ENCODE measurements around the gene SSH2. TPM values are rescaled to one million over a fixed set of nuclear protein-coding genes. Genes with fewer than 3 reads are reported as not detected.

The SSH2 gene
- polyA plus RNA-seq, 3 donors: 31.9 to 66.6 (median 54.0) TPM

- H3K27me3 ChIP-seq (ENCODE audit: control insufficient read depth in 2 of 2, insufficient read depth in 2 of 2, low read length in 2 of 2): no peaks in the 10 kb centered on the region
- intact Hi-C loops (cut with micrococcal nuclease): no loop called here
- H4K20me1 ChIP-seq (ENCODE audit: insufficient read depth, low read length): peaks cover 25% of the 10 kb centered on the region
- WGBS (ENCODE audit: insufficient coverage): no CpG with 5 or more reads among the region's 6 CpGs
- H3K9me3 ChIP-seq (replicated peaks in 1 of 2; ENCODE audit: control insufficient read depth in 1 of 2, insufficient read depth in 1 of 2, low read length in 2 of 2): peaks cover 0 to 10% of the 10 kb centered on the region in 2 donors
- DNase-seq: no peak
- no peak overlapping the region for H3K4me2 ChIP-seq (replicated peaks; ENCODE audit: extremely low read depth, low read length, poor library complexity, severe bottlenecking)
- TF ChIP-seq, protein P1, sequence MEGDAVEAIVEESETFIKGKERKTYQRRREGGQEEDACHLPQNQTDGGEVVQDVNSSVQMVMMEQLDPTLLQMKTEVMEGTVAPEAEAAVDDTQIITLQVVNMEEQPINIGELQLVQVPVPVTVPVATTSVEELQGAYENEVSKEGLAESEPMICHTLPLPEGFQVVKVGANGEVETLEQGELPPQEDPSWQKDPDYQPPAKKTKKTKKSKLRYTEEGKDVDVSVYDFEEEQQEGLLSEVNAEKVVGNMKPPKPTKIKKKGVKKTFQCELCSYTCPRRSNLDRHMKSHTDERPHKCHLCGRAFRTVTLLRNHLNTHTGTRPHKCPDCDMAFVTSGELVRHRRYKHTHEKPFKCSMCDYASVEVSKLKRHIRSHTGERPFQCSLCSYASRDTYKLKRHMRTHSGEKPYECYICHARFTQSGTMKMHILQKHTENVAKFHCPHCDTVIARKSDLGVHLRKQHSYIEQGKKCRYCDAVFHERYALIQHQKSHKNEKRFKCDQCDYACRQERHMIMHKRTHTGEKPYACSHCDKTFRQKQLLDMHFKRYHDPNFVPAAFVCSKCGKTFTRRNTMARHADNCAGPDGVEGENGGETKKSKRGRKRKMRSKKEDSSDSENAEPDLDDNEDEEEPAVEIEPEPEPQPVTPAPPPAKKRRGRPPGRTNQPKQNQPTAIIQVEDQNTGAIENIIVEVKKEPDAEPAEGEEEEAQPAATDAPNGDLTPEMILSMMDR (IDR thresholded peaks at IDR 0.05): no peak
- H3K9ac ChIP-seq (ENCODE audit: insufficient read depth, low read length, poor library complexity, severe bottlenecking): no peak overlapping the region
- peaks cover 4% of the 10 kb centered on the region for H3K4me1 Mint-ChIP-seq
- H3K4me3 ChIP-seq (replicated peaks in 1 of 3; ENCODE audit: low read depth in 2 of 3, low read length in 3 of 3): no peak overlapping the region
- H3K79me2 ChIP-seq (ENCODE audit: insufficient read depth, low read length): peaks cover 82% of the 10 kb centered on the region
- H3K27me3 Mint-ChIP-seq (ENCODE audit: low read depth in 3 of 3): no peaks in the 10 kb centered on the region
- H3K36me3 ChIP-seq (replicated peaks in 1 of 2; ENCODE audit: control insufficient read depth in 1 of 2, insufficient read depth in 2 of 2, low read length in 2 of 2): peaks cover 0 to 4% of the 10 kb centered on the region in 2 donors
- H3K4me1 ChIP-seq (ENCODE audit: control insufficient read depth in 1 of 2, insufficient read depth in 2 of 2, low read length in 2 of 2): no peaks in the 10 kb centered on the region
- H3K9me3 Mint-ChIP-seq: peaks cover 5 to 18% (median 7%) of the 10 kb centered on the region in 7 donors
- no peak overlapping the region for H3K27ac Mint-ChIP-seq
- H3K27ac ChIP-seq (ENCODE audit: low read depth in 1 of 2, low read length in 2 of 2): no peak overlapping the region
- H2AFZ ChIP-seq (ENCODE audit: insufficient read depth, low read depth, low read length, poor library complexity, severe bottlenecking): no peak overlapping the region
- H3K4me3 Mint-ChIP-seq: no peak overlapping the region
- H3K36me3 Mint-ChIP-seq: peaks cover 11 to 18% of the 10 kb centered on the region in 2 donors
Observed at GRCh38 chr17:29909236-29910003, 20.6 kb downstream of the SSH2 start.

- peaks cover 0 to 10% of the 10 kb centered on the region in 2 donors for H3K9me3 ChIP-seq (replicated peaks in 1 of 2; ENCODE audit: control insufficient read depth in 1 of 2, insufficient read depth in 1 of 2, low read length in 2 of 2)
- TF ChIP-seq, protein P1 (IDR thresholded peaks at IDR 0.05): no peak
- H2AFZ ChIP-seq (ENCODE audit: insufficient read depth, low read depth, low read length, poor library complexity, severe bottlenecking): no peak overlapping the region
- Mint-ChIP-seq H3K4me1 (peaks cover 4% of the 10 kb centered on the region), H3K36me3 (peaks cover 9 to 16% of the 10 kb centered on the region in 2 donors), H3K27ac (no peak overlapping the region), H3K9me3 (peaks cover 5 to 18% (median 8%) of the 10 kb centered on the region in 7 donors), H3K4me3 (no peak overlapping the region), H3K27me3 (ENCODE audit: low read depth in 3 of 3) (no peaks in the 10 kb centered on the region)
- peaks cover 22% of the 10 kb centered on the region for H4K20me1 ChIP-seq (ENCODE audit: insufficient read depth, low read length)
- no peak overlapping the region for H3K4me3 ChIP-seq (replicated peaks in 1 of 3; ENCODE audit: low read depth in 2 of 3, low read length in 3 of 3)
- no peak overlapping the region for H3K4me2 ChIP-seq (replicated peaks; ENCODE audit: extremely low read depth, low read length, poor library complexity, severe bottlenecking)
- intact Hi-C loops (cut with micrococcal nuclease): no loop called here
- H3K36me3 ChIP-seq (replicated peaks in 1 of 2; ENCODE audit: control insufficient read depth in 1 of 2, insufficient read depth in 2 of 2, low read length in 2 of 2): peaks cover 0 to 4% of the 10 kb centered on the region in 2 donors
- no peak overlapping the region for H3K9ac ChIP-seq (ENCODE audit: insufficient read depth, low read length, poor library complexity, severe bottlenecking)
- no peak for DNase-seq
- no peaks in the 10 kb centered on the region for H3K4me1 ChIP-seq (ENCODE audit: control insufficient read depth in 1 of 2, insufficient read depth in 2 of 2, low read length in 2 of 2)
- H3K27me3 ChIP-seq (ENCODE audit: control insufficient read depth in 2 of 2, insufficient read depth in 2 of 2, low read length in 2 of 2): no peaks in the 10 kb centered on the region
- peaks cover 83% of the 10 kb centered on the region for H3K79me2 ChIP-seq (ENCODE audit: insufficient read depth, low read length)
- no CpG with 5 or more reads among the region's 2 CpGs for WGBS (ENCODE audit: insufficient coverage)
- no peak overlapping the region for H3K27ac ChIP-seq (ENCODE audit: low read depth in 1 of 2, low read length in 2 of 2)
Observed at GRCh38 chr17:29906969-29907368, 23.1 kb downstream of the SSH2 start.
